Neural progenitor cell (in vitro differentiated cells): ENCODE results near the gene LBH. TPM values are rescaled to one million over a fixed set of nuclear protein-coding genes. Genes with fewer than 3 reads are reported as not detected.

Experiments
- DNase-seq: peaks from one replicate; pipeline ENCODE4 v3.0.0-alpha.2; 2016; ENCODE audit warnings: low spot score
- H2AFZ ChIP-seq: fragments of 200-600 bp; sonication (generic); replicated peaks from 2 replicates; pipeline ENCODE4 v1.6.1; 2016; ENCODE audit warnings: antibody characterized with exemption
- H3F3A ChIP-seq: fragments of 200-600 bp; sonication (generic); 2 replicates; pipeline ENCODE4 v1.6.1; 2016; ENCODE audit warnings: antibody characterized with exemption, low read depth
- H3K27ac ChIP-seq: fragments of 200-600 bp; sonication (generic); 2 replicates; pipeline ENCODE4 v1.5.1; 2016; ENCODE audit warnings: mild to moderate bottlenecking
- H3K27me3 ChIP-seq: fragments of 200-600 bp; sonication (generic); 2 replicates; pipeline ENCODE4 v1.6.1; 2016; ENCODE audit warnings: mild to moderate bottlenecking, moderate library complexity
- H3K36me3 ChIP-seq: fragments of 200-600 bp; sonication (generic); 2 replicates; pipeline ENCODE4 v1.5.1; 2016
- H3K4me1 ChIP-seq: fragments of 200-600 bp; sonication (generic); 2 replicates; pipeline ENCODE4 v1.6.1; 2016; ENCODE audit warnings: mixed run types
- H3K4me2 ChIP-seq: fragments of 200-600 bp; sonication (generic); 2 replicates; pipeline ENCODE4 v1.6.1; 2016
- H3K4me3 ChIP-seq: fragments of 200-600 bp; sonication (generic); 2 replicates; pipeline ENCODE4 v1.5.1; 2016
- H3K79me2 ChIP-seq: fragments of 200-600 bp; sonication (generic); 2 replicates; pipeline ENCODE4 v1.6.1; 2016; ENCODE audit warnings: low read depth
- H3K9ac ChIP-seq: fragments of 200-600 bp; sonication (generic); 2 replicates; pipeline ENCODE4 v1.6.1; 2016
- H3K9me3 ChIP-seq: fragments of 200-600 bp; sonication (generic); 2 replicates; pipeline ENCODE4 v1.5.1; 2016; ENCODE audit warnings: low read depth
- H4K20me1 ChIP-seq: fragments of 200-600 bp; sonication (generic); 2 replicates; pipeline ENCODE4 v1.6.1; 2016; ENCODE audit warnings: low read depth
- H3K27ac Mint-ChIP-seq: 3 replicates; pipeline ENCODE4 v1.8.0; 2021; ENCODE audit warnings: mixed read lengths
- H3K27me3 Mint-ChIP-seq: 2 replicates; pipeline ENCODE4 v1.8.0; 2022; ENCODE audit warnings: low read depth, mild to moderate bottlenecking, inconsistent platforms, moderate library complexity, mixed read lengths; ENCODE audit not compliant: insufficient read depth
- H3K36me3 Mint-ChIP-seq: 3 replicates; pipeline ENCODE4 v1.8.0; 2021; ENCODE audit warnings: mixed read lengths
- H3K4me1 Mint-ChIP-seq: 3 replicates; pipeline ENCODE4 v1.8.0; 2021; ENCODE audit warnings: mixed read lengths
- H3K4me3 Mint-ChIP-seq: 3 replicates; pipeline ENCODE4 v1.8.0; 2021; ENCODE audit warnings: mild to moderate bottlenecking, moderate library complexity, mixed read lengths
- H3K9me3 Mint-ChIP-seq: 3 replicates; pipeline ENCODE4 v1.8.0; 2020; ENCODE audit warnings: mixed read lengths
- CTCF ChIP-seq: fragments of 200-600 bp; sonication (generic); IDR thresholded peaks from 2 replicates; pipeline ENCODE4 v1.5.1; 2017; ENCODE audit warnings: antibody characterized with exemption, mild to moderate bottlenecking
- EZH2 ChIP-seq: fragments of 200-600 bp; sonication (generic); IDR thresholded peaks from 2 replicates; pipeline ENCODE4 v1.6.1; 2017; ENCODE audit warnings: antibody characterized with exemption, mild to moderate bottlenecking, moderate library complexity
- EZH2phosphoT487 ChIP-seq: fragments of 200-600 bp; sonication (generic); IDR thresholded peaks from 2 replicates; pipeline ENCODE4 v1.6.1; 2017; ENCODE audit warnings: antibody characterized with exemption
- total RNA-seq: library from RNA; depleted of rRNA; stranded (reverse); fragments of >200 nt; gene quantifications from 2 replicates; pipeline ENCODE4 v1.2.3, GENCODE V29; 2015; ENCODE audit warnings: low replicate concordance

The LBH gene
- total RNA-seq = 4.2 and 11.0 TPM in 2 replicates

- H3K4me1 ChIP-seq = peaks cover 24% of the 10 kb centered on the region
- Mint-ChIP-seq H3K36me3 (peaks cover 7% of the 10 kb centered on the region), H3K9me3 (no peaks in the 10 kb centered on the region), H3K27me3 (peaks cover 20% of the 10 kb centered on the region), H3K4me1 (peaks cover 20% of the 10 kb centered on the region), H3K4me3 (peak within 1 kb of the TSS; percentile 91), H3K27ac (no peak within 1 kb of the TSS)
- H3K27me3 ChIP-seq = peaks cover 70% of the 10 kb centered on the region
- H3K9me3 ChIP-seq = no peaks in the 10 kb centered on the region
- peak within 1 kb of the TSS; percentile 93 for H3K4me2 ChIP-seq
- peak within 1 kb of the TSS; percentile 92 for H2AFZ ChIP-seq
- H3F3A ChIP-seq = peaks cover 36% of the 10 kb centered on the region
- no peak within 1 kb of the TSS for H3K27ac ChIP-seq
- no peak within 1 kb of the TSS for H3K9ac ChIP-seq
- DNase-seq = peak; percentile 88
- no peaks in the 10 kb centered on the region for H3K36me3 ChIP-seq
- peaks cover 3% of the 10 kb centered on the region for H4K20me1 ChIP-seq
- no peaks in the 10 kb centered on the region for H3K79me2 ChIP-seq
- TF ChIP-seq EZH2 = no peak
- no peak for TF ChIP-seq CTCF
- TF ChIP-seq EZH2phosphoT487 = no peak
- H3K4me3 ChIP-seq = peak within 1 kb of the TSS; percentile 59
Observed at GRCh38 chr2:30231212-30231995, at the start of gene LBH. Gene LBH, plus strand, starts transcription at chr2:30231534. Its CDS starts 205 bp downstream, at chr2:30231739.

- no peaks in the 10 kb centered on the region for H3K36me3 Mint-ChIP-seq
- H3K4me3 Mint-ChIP-seq = no peak overlapping the region
- no peak overlapping the region for H3K4me2 ChIP-seq
- H3K36me3 ChIP-seq = no peaks in the 10 kb centered on the region
- no peak overlapping the region for H2AFZ ChIP-seq
- H3K27ac Mint-ChIP-seq = no peak overlapping the region
- peaks cover 3% of the 10 kb centered on the region for H3K27me3 Mint-ChIP-seq
- no peaks in the 10 kb centered on the region for H4K20me1 ChIP-seq
- H3K27ac ChIP-seq = no peak overlapping the region
- no peaks in the 10 kb centered on the region for H3K9me3 Mint-ChIP-seq
- H3F3A ChIP-seq = no peaks in the 10 kb centered on the region
- no peak overlapping the region for H3K4me3 ChIP-seq
- no peak overlapping the region for H3K9ac ChIP-seq
- H3K79me2 ChIP-seq = no peaks in the 10 kb centered on the region
- H3K4me1 Mint-ChIP-seq = no peaks in the 10 kb centered on the region
- no peak for TF ChIP-seq EZH2phosphoT487
- TF ChIP-seq CTCF = no peak
- TF ChIP-seq EZH2 = no peak
- H3K27me3 ChIP-seq = no peaks in the 10 kb centered on the region
- no peaks in the 10 kb centered on the region for H3K9me3 ChIP-seq
- no peaks in the 10 kb centered on the region for H3K4me1 ChIP-seq
- no peak for DNase-seq
Observed at GRCh38 chr2:30184035-30184434, 47.3 kb upstream of the LBH start.

GRCh38 chr2:30185178-30185577 is 46.2 kb upstream of the LBH start:
- H3K79me2 ChIP-seq = no peaks in the 10 kb centered on the region
- H3K4me3 ChIP-seq = no peak overlapping the region
- no peak for DNase-seq
- no peaks in the 10 kb centered on the region for H3K9me3 ChIP-seq
- H3K4me1 Mint-ChIP-seq = no peaks in the 10 kb centered on the region
- H2AFZ ChIP-seq = no peak overlapping the region
- no peaks in the 10 kb centered on the region for H3K9me3 Mint-ChIP-seq
- H3K36me3 ChIP-seq = no peaks in the 10 kb centered on the region
- H3K27ac Mint-ChIP-seq = no peak overlapping the region
- no peak overlapping the region for H3K27ac ChIP-seq
- H3F3A ChIP-seq = no peaks in the 10 kb centered on the region
- H3K4me1 ChIP-seq = no peaks in the 10 kb centered on the region
- TF ChIP-seq EZH2 (no peak), CTCF (no peak), EZH2phosphoT487 (no peak)
- H4K20me1 ChIP-seq = no peaks in the 10 kb centered on the region
- H3K4me3 Mint-ChIP-seq = no peak overlapping the region
- H3K27me3 Mint-ChIP-seq = peaks cover 2% of the 10 kb centered on the region
- H3K36me3 Mint-ChIP-seq = no peaks in the 10 kb centered on the region
- H3K27me3 ChIP-seq = no peaks in the 10 kb centered on the region
- no peak overlapping the region for H3K4me2 ChIP-seq
- no peak overlapping the region for H3K9ac ChIP-seq
